HUDEP-2 (cell line): Measurements from ENCODE around the gene GMPR.
A peak's percentile ranks its signal among the peaks of the same experiment; 100 is the strongest.

Experiments used
- DNase-seq, 76 experiments: peaks; one replicate each; lab custom pipeline; 2025; ENCODE audit not compliant: unreplicated experiment in 76 of 76; lab: John Stamatoyannopoulos, UW

The GMPR gene

GRCh38 chr6:16292942-16293341 is 54.6 kb downstream of the GMPR start:
- DNase-seq = no peak

- no peak for DNase-seq
These were observed 56.0 kb downstream of the GMPR start for GRCh38 chr6:16294371-16294770.

GRCh38 chr6:16295060-16295459 is 56.7 kb downstream of the GMPR start:
- no peak for DNase-seq

DNA sequence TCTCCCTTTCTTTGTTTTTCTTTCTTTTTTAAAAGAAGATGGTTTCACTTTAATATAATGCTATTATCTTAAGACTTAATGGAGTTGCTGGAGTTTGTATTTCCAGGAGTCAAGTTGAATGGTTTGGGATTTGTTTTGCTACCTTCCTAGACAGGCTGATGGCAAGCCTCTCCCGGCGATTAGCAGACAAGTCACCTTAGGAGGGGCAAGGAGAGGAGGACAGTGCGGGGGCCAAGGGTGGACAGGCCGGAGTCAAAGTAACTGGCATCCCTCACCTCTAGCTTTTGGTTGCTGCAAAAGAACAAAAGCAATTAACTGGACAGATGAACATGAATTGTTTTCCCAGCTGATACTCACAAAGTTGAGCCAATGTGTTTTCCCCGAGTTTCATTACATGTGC is 57.1 kb downstream of the GMPR start:
- DNase-seq = no peak

GRCh38 chr6:16296061-16296670 is 57.8 kb downstream of the GMPR start:
- DNase-seq = no peak

- no peak for DNase-seq
These were observed 61.5 kb downstream of the GMPR start for GRCh38 chr6:16299861-16300260.

- DNase-seq = peak in 1 of 76 experiments; percentile 14
These were observed 63.1 kb downstream of the GMPR start for GRCh38 chr6:16301511-16301910.

GRCh38 chr6:16302721-16303552 is 64.5 kb downstream of the GMPR start:
- peak in 1 of 76 experiments; percentile 40 for DNase-seq

DNA sequence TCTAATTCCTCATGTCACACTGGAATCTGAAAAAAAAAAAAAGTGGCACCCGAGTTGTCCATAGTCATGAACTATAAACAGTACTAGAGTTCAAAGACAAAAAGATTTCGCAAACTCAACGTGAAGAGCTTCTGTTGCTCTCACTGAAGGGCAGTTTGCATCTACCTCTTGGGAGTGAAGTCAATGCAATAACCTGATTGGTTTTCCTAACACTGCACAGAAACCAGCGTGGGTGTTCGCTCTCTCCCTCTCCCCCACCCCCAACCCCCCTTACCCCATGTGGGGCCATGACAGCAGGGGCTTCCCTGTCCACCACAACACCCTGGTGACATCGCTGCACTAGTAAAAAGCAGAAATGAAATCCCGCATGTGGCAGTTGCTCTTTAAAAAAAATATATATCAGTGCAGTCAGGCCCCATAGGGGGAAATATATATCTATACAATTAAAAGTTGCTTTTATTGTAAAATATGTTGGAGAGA is 66.9 kb downstream of the GMPR start:
- no peak for DNase-seq

DNA sequence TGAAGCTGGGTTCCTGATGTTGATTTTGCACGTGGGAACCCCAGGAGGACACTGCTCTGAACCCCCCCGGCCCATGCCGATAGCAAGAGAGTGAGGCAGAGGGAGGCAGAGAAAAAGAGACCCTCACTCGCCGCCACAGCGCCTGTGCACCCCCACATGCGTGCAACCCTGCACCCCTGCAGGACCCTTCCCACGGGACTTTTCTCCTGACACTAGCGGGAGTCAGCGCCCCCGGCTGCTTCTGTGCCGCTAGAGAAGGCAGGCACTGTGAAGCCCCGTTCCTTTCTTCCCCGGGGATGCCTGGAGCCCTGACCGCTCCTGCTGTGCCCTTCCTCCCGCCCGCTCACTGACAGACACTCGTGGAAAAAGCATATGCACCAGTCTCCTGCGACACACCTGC is 67.4 kb downstream of the GMPR start:
- no peak for DNase-seq

DNA sequence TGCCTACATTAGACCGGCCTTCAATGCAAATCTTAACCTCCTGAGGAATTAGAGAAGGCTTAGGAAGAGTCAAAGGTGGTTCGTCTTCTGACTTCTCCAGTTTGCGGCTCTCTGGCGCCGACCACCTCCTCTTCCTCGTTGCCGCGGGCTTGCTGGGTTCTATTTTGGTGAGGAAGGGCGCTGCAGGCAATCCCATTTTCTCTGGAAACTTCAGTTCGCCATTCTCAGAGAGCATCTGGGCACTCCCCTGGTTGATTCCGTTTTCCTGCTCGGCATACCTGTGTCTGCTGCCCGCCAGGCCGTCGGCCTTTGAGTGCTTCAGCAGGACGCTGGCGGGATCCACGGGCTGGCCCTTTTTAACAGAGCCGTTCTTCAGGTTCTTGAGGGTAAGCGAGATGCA is 67.9 kb downstream of the GMPR start:
- no peak for DNase-seq

- no peak for DNase-seq
These were observed 73.4 kb downstream of the GMPR start for GRCh38 chr6:16311763-16312162.

DNA sequence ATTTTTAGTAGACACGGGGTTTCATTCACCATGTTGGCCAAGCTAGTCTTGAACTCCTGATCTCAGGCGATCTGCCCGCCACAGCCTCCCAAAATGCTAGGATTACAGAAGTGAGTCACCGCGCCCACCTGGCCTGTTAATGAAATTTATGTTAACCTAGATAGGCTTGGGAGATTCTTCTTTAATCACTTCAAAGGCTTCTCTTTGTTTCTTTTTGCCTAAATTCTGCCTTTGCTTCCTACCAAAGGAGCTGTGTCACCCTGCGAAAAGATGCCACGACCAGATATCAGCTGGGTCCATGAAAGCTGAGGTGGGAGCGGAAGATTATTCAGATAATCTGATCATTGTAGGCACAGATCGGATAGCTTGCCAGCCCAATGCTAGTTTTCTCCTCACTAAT is 75.3 kb downstream of the GMPR start:
- peak in 1 of 76 experiments; percentile 37 for DNase-seq

DNA sequence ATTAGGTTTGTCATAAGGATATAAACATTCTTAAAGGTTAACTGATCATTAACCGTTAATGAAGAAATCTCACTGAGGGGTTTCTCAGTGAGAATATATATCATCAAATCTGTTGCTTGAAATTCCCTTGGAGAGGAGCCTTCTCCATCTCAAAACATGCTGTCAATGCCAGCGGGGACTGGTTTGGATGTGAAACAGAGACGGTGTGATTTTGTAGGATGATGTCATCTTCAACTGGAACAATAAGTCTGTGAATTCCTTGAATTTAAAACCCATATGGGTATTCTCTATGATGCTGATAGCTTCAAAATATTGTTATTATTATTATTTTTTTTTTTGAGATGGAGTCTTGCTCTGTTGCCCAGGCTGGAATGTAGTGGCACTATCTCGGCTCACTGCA is 75.9 kb downstream of the GMPR start:
- no peak for DNase-seq

GRCh38 chr6:16316741-16317251 is 78.4 kb downstream of the GMPR start:
- peak in 39 of 76 experiments; percentile 11 to 72 (median 41) for DNase-seq

DNA sequence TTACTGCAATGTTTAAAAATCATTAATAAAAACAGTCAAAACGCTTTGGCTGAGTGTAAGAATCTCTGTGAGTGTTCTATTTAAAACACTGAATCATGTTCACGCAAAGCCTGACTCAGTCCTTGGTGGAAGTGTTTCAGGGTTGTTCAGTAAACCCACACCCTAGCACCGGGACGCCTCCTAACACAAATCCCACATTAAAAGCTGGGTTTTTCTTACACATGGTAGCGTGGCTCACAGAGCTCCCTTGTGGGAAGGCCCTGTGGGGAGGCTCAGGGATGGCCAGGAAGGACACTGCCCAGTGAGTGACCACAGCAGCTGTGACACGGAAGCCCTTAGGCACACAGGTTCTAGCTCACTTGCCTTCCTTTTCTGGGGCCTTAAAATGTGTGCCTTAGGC is 80.2 kb downstream of the GMPR start:
- no peak for DNase-seq

- DNase-seq = no peak
These were observed 80.8 kb downstream of the GMPR start for GRCh38 chr6:16318953-16319720.

DNA sequence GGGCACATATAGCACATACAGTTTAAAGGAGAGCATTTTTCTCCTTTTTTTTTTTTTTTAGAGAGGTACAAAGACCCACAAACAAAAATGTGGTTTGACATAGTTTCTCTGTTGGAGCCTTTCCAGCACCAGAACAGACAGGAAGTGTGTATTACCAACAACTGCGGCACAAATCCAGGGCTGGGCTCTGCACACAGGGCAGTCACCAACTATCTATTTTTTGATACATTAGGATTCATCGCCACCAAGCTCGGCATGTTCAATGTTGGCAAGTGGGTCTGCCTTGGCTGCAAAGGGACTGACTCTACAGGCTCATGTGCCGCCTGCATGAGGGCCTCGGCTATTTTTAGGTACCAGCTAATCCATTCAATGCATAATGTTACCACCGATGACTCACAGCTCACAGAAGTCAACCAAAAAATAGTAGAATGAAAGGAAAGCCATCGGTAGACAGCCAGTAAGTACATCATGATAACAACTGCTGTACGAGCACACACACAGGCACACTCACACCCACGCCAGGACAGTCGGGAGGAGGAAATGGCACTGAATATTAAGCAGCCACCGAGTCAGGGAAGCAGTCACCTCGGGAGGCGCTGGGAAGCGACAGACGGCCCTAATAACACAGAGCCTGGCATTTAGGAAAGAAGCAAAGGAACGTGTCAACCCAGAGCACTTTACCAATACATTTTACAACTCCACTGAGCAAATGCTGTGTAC is 81.6 kb downstream of the GMPR start:
- DNase-seq = peak in 67 of 76 experiments; percentile 23 to 85 (median 57)

DNA sequence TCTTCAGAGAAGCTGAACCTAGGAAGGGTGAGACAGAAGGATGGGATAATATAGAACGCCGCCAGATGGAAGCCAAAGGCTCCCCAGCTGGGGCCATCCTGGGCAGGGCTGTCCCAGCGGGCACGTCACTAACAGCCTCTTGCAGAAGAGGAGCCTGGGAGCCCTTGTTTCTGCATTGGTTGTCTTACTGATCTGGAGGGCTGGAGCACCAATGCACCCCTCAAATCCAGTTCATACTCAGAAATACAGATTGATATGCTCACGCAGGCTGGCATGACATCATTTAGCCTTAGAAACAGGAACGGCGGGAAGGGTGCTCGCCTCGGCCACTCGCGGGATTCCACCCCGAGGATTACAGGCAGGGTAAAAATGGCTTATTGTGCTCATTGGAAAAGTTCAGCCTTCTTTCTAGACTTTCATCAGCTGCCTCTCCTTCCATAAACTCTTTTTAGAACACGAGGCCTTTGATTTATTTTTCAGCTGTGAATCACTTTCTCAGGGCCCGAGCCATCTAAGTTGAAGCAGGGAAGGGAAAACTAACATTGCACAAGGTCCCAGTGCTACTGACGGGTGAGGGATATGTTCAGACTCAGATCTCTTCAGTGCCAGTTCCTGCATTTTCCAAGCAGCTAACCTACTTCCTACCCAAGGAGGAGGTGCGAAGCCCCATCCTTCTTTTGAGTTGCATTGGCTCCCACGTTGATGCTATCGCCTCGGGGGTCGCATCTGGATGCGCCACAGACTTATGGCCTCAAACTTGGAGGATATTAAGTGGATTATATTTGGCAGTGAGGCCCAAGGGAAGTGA is 82.3 kb downstream of the GMPR start:
- no peak for DNase-seq

GRCh38 chr6:16321341-16321710 is 82.9 kb downstream of the GMPR start:
- no peak for DNase-seq
